ENCODE measurements around the gene CCNT2. TPM values are rescaled to one million over a fixed set of nuclear protein-coding genes. Genes with fewer than 3 reads are reported as not detected.

CCNT2 gene
- total and polyA plus RNA-seq, 8 donors, result 29.3 to 91.4 (median 83.7) TPM

GRCh38 chr2:134980639-134981038 is 62.0 kb downstream of the CCNT2 start:
- peaks cover 0 to 2% of the 10 kb centered on the region in 2 donors for H3K9me3 ChIP-seq
- TF ChIP-seq, protein P1, sequence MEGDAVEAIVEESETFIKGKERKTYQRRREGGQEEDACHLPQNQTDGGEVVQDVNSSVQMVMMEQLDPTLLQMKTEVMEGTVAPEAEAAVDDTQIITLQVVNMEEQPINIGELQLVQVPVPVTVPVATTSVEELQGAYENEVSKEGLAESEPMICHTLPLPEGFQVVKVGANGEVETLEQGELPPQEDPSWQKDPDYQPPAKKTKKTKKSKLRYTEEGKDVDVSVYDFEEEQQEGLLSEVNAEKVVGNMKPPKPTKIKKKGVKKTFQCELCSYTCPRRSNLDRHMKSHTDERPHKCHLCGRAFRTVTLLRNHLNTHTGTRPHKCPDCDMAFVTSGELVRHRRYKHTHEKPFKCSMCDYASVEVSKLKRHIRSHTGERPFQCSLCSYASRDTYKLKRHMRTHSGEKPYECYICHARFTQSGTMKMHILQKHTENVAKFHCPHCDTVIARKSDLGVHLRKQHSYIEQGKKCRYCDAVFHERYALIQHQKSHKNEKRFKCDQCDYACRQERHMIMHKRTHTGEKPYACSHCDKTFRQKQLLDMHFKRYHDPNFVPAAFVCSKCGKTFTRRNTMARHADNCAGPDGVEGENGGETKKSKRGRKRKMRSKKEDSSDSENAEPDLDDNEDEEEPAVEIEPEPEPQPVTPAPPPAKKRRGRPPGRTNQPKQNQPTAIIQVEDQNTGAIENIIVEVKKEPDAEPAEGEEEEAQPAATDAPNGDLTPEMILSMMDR (IDR thresholded peaks at IDR 0.05), result no peak
- no peaks in the 10 kb centered on the region for H3K4me1 ChIP-seq
- no peak overlapping the region for H3K27ac ChIP-seq
- ATAC-seq, result no peak
- no peaks in the 10 kb centered on the region for H3K27me3 ChIP-seq
- no peak for DNase-seq
- intact Hi-C loops (cut with DNase I), result no loop called here
- no peaks in the 10 kb centered on the region for H3K36me3 ChIP-seq
- H3K4me3 ChIP-seq, result no peak overlapping the region

GRCh38 chr2:134982603-134983002 is 64.0 kb downstream of the CCNT2 start:
- ATAC-seq, result no peak
- no peaks in the 10 kb centered on the region for H3K4me1 ChIP-seq
- no peak overlapping the region for H3K27ac ChIP-seq
- H3K27me3 ChIP-seq, result no peaks in the 10 kb centered on the region
- DNase-seq, result no peak
- intact Hi-C loops (cut with DNase I), result no loop called here
- no peak overlapping the region for H3K4me3 ChIP-seq
- TF ChIP-seq, protein P1 (IDR thresholded peaks at IDR 0.05), result no peak
- no peaks in the 10 kb centered on the region for H3K36me3 ChIP-seq
- peaks cover 0 to 2% of the 10 kb centered on the region in 2 donors for H3K9me3 ChIP-seq

- no peaks in the 10 kb centered on the region for H3K27me3 ChIP-seq
- H3K4me3 ChIP-seq, result no peak overlapping the region
- no peaks in the 10 kb centered on the region for H3K36me3 ChIP-seq
- no peaks in the 10 kb centered on the region for H3K4me1 ChIP-seq
- intact Hi-C loops (cut with DNase I), result no loop called here
- H3K27ac ChIP-seq, result no peak overlapping the region
- ATAC-seq (no peak), DNase-seq (no peak)
- H3K9me3 ChIP-seq, result peaks cover 0 to 2% of the 10 kb centered on the region in 2 donors
- TF ChIP-seq, protein P1 (IDR thresholded peaks at IDR 0.05), result no peak
Observed at GRCh38 chr2:134985061-134985460, 66.4 kb downstream of the CCNT2 start.

DNA sequence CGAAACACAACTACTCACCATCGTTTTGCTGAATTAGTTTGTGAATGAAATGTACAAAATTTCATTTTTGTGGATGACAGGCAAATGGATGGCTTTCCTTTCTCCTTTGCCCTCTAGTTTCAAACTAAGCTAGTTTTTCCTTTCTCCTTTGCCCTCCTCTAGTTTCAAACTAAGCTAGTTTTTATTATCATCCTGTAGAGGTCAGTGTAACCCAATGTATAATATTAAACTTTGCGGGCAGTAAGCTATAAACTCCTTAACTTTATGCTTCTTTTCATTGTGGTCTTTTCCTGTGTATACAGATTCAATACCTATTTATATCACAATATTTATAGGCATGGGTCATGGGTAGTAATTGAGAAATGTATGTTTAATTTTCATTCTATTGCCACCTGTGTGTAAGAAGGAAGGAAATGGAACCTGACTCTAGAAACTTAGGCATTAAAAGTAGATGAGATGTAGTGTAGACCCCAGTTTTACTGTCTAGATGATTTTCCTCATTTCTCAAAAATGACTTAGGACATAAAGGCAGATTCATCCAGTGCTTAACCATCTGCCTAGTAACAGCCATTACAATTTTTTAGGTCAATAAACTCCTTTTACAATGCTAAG is 70.5 kb downstream of the CCNT2 start:
- peak in 1 of 4 donors; percentile 33 for DNase-seq
- no peaks in the 10 kb centered on the region for H3K36me3 ChIP-seq
- peaks cover 0 to 2% of the 10 kb centered on the region in 2 donors for H3K9me3 ChIP-seq
- H3K27ac ChIP-seq, result no peak overlapping the region
- H3K4me1 ChIP-seq, result no peaks in the 10 kb centered on the region
- TF ChIP-seq, protein P1 (IDR thresholded peaks at IDR 0.05), result peak; percentile 21 to 39
- no peak overlapping the region for H3K4me3 ChIP-seq
- no peaks in the 10 kb centered on the region for H3K27me3 ChIP-seq
- intact Hi-C loops (cut with DNase I), result no loop called here
- ATAC-seq, result peak; percentile 71

DNA sequence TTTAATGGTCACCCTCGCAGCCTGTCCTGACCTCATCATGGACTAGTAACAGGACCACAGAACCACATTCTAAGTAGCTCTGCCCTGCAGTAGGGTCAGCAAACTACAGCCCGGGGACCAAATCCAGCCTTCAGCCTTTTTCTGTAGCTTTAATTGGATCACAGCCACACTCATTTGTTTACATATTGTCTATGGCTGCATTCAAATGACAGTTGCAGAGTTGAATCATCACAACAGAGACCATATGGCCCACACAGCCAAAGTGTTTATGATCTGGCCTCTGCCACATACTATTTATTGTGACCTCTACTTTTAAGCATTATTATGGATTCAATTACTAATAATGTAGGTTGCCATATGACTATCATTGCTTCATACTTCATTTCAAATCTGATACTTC is 80.9 kb downstream of the CCNT2 start:
- Histone ChIP-seq H3K27ac (no peak overlapping the region), H3K36me3 (no peaks in the 10 kb centered on the region), H3K27me3 (peaks cover 0 to 3% of the 10 kb centered on the region in 2 donors), H3K9me3 (no peaks in the 10 kb centered on the region), H3K4me3 (no peak overlapping the region), H3K4me1 (peaks cover 0 to 6% of the 10 kb centered on the region in 2 donors)
- TF ChIP-seq, protein P1 (IDR thresholded peaks at IDR 0.05), result no peak
- ATAC-seq (no peak), DNase-seq (peak in 2 of 4 donors; percentile 12 to 20)
- intact Hi-C loops (cut with DNase I), result no loop called here

Data from left lung (tissue), 10 donors.